NCI-H446 treated with DMSO at 0.1 percent for 48 hours (cell line): ENCODE results near the gene STMN1.
A peak's percentile ranks its signal among the peaks of the same experiment; 100 is the strongest.
"Not testable (repeated sequence)": the region's sequence is repeated elsewhere in the genome, so short reads cannot be mapped to it uniquely, and the experiment has no call there.

Source experiments
- DNase-seq: peaks from one replicate; lab custom pipeline; 2025; lab: John Stamatoyannopoulos, UW

Gene STMN1

GRCh38 chr1:25905680-25906643 lies at the start of gene STMN1:
TSS of gene STMN1 (minus strand) at chr1:25906419. CDS start at chr1:25904676, 1,743 bp downstream.
- DNase-seq, result peak; percentile 98

- DNase-seq, result no peak
These were observed 49.3 kb upstream of the STMN1 start for GRCh38 chr1:25955553-25955952.

- no peak for DNase-seq
These were observed 48.2 kb upstream of the STMN1 start for GRCh38 chr1:25954282-25954938.

GRCh38 chr1:25952841-25953401 lies 46.7 kb upstream of the STMN1 start:
- peak; percentile 95 for DNase-seq

- DNase-seq, result no peak
These were observed 42.4 kb upstream of the STMN1 start for GRCh38 chr1:25948641-25949040.

- no peak for DNase-seq
These were observed 40.8 kb upstream of the STMN1 start for GRCh38 chr1:25947027-25947426.

- DNase-seq, result no peak
These were observed 39.5 kb upstream of the STMN1 start for GRCh38 chr1:25945761-25946160.

GRCh38 chr1:25944986-25945385 lies 38.8 kb upstream of the STMN1 start:
- no peak for DNase-seq

GRCh38 chr1:25943511-25943910 lies 37.3 kb upstream of the STMN1 start:
- not testable (repeated sequence) for DNase-seq

GRCh38 chr1:25936947-25937346 lies 30.7 kb upstream of the STMN1 start:
- DNase-seq, result no peak

- DNase-seq, result no peak
These were observed 27.5 kb upstream of the STMN1 start for GRCh38 chr1:25933479-25934365.

- not testable (repeated sequence) for DNase-seq
These were observed 26.7 kb upstream of the STMN1 start for GRCh38 chr1:25932811-25933400.

GRCh38 chr1:25932321-25932720 lies 26.1 kb upstream of the STMN1 start:
- no peak for DNase-seq

GRCh38 chr1:25929016-25929415 lies 22.8 kb upstream of the STMN1 start:
- DNase-seq, result no peak

- peak; percentile 37 for DNase-seq
These were observed 21.5 kb upstream of the STMN1 start for GRCh38 chr1:25927521-25928265.

GRCh38 chr1:25926731-25927496 lies 20.7 kb upstream of the STMN1 start:
- DNase-seq, result no peak

GRCh38 chr1:25924454-25924853 lies 18.2 kb upstream of the STMN1 start:
- no peak for DNase-seq

GRCh38 chr1:25922971-25923552 lies 16.8 kb upstream of the STMN1 start:
- DNase-seq, result no peak
